ENCODE results near the gene NFKB2.

GRCh38 chr10:102368077-102368476 is 27.4 kb upstream of the NFKB2 start:
- no peak for TF ChIP-seq CTCF (IDR thresholded peaks at IDR 0.05)
- no peak for TF ChIP-seq EZH2 (IDR thresholded peaks at IDR 0.05)
